ENCODE data around the gene CHP2.
"Not testable (repeated sequence)": the region's sequence is repeated elsewhere in the genome, so short reads cannot be mapped to it uniquely, and the experiment has no call there.

The CHP2 gene

GRCh38 chr16:23745263-23745662 is 9.6 kb upstream of the CHP2 start:
- DNase-seq (ENCODE audit: low read depth, low spot score): no peak

- DNase-seq (ENCODE audit: low read depth, low spot score): no peak
Observed at GRCh38 chr16:23748630-23749029, 6.2 kb upstream of the CHP2 start.

DNA sequence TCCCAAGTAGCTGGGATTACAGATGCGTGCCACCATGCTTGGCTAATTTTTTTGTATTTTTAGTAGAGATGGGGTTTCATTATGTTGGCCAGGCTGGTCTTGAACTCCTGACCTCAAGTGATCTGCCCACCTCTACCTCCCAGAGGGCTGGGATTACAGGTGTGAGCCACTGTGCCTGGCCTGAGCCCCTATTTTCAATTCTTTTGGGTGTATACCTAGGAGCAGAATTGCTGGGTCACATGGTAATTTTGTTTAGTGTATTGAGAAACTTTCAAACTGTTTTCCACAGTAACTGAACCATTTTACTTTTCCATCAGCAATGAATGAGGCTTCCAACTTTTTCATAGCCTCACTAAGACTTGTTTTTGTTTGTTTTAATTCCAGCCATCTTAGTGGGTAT is 3.8 kb upstream of the CHP2 start:
- DNase-seq (ENCODE audit: low read depth, low spot score): not testable (repeated sequence)

- no peak for DNase-seq (ENCODE audit: low read depth, low spot score)
Observed at GRCh38 chr16:23753908-23754593, 775 bp upstream of the CHP2 start.

- no peak for DNase-seq (ENCODE audit: low read depth, low spot score)
Observed at GRCh38 chr16:23755484-23755809, 621 bp downstream of the CHP2 start.

GRCh38 chr16:23757116-23757515 is 2.3 kb downstream of the CHP2 start:
- DNase-seq (ENCODE audit: low read depth, low spot score): no peak

GRCh38 chr16:23757937-23758619 is 3.3 kb downstream of the CHP2 start:
- DNase-seq (ENCODE audit: low read depth, low spot score): no peak

- no peak for DNase-seq (ENCODE audit: low read depth, low spot score)
Observed at GRCh38 chr16:23765933-23766332, 11.1 kb downstream of the CHP2 start.

- DNase-seq (ENCODE audit: low read depth, low spot score): no peak
Observed at GRCh38 chr16:23768581-23768980, 13.8 kb downstream of the CHP2 start.

GRCh38 chr16:23771027-23771426 is 16.2 kb downstream of the CHP2 start:
- no peak for DNase-seq (ENCODE audit: low read depth, low spot score)

DNA sequence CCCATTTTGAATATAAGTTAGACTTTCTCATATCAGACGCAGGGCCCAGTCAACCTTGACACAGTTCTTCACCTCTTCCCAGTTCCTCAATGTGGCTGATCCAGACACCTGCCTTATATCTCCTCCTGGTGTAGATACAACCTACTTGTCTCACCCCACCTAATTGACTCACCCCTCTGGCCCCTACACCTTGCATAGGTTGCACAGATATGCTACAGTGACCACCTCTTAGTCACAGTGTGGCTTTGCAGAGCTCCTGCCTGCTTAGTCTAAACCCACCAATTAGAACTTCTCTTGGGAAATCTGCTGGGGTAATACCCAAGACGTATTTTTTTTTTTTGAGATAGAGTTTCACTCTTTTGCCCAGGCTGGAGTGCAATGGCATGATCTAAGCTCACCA is 16.8 kb downstream of the CHP2 start:
- DNase-seq (ENCODE audit: low read depth, low spot score): no peak

GRCh38 chr16:23773339-23773738 is 18.5 kb downstream of the CHP2 start:
- no peak for DNase-seq (ENCODE audit: low read depth, low spot score)

DNA sequence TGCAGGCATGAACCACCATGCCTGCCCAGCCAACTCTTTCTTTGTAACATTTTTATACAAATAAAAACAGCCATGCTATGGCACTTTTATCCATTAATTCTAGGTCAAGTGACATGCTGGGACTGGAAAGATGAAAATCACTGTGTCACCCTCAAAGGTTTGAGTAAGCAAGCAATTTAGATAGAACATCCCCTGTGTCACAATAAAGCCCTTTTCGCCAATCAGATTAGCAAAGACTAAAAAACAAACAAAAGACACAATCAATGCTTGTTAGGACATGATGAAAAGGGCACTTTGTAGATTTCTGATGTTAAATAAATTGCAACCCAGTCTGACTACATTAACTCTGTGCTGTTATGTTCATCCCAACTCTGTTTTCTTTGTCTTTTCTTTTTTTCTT is 26.4 kb downstream of the CHP2 start:
- no peak for DNase-seq (ENCODE audit: low read depth, low spot score)

- no peak for DNase-seq (ENCODE audit: low read depth, low spot score)
Observed at GRCh38 chr16:23784811-23785447, 30.1 kb downstream of the CHP2 start.

DNA sequence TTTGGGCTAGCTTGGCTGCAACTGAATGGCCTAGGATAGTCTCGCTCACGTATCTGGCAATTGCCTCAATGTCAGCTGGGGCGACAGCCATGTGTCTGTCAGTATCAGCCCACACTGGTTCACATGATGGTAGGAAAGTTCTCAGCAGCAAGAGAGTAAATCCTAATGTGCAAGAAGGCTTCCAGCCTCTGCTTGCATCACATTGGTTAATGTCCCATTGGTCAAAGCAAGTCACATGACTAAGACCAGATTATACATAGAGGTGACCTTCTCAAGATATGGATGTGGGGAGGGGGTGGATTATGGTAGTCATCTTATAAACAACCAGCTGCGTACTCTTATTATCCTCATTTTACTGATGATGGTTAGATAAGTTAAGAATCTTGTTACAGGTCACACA is 31.0 kb downstream of the CHP2 start:
- no peak for DNase-seq (ENCODE audit: low read depth, low spot score)

DNA sequence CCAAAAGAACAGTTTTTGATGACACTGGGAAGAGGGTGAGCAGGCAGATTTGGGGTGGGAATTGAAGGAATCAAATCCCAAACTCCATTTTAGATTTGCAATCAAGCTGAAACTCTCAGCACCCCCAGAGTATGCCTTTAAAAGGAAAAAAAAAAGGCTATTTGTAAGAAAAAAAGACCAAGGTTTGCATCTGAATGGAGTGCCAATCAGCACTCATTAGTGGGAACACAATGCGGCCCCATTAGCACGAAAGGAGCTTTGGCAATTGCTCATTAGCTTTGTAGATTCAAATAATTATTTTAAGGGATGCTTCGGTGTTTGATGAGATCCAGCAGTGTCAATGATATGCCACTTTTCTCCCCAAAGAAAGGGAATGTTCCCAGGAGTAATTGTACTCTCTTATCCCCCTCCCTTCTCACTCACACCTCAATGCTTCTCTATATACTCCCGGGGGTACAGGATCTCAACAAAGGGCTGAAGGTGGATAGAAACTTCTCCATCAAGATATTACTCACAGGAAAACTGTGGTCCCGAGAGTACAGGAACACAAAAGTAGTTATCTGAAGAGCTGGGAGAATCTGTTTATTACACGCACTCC is 32.2 kb downstream of the CHP2 start:
- DNase-seq (ENCODE audit: low read depth, low spot score): no peak

GRCh38 chr16:23788685-23789084 is 33.9 kb downstream of the CHP2 start:
- DNase-seq (ENCODE audit: low read depth, low spot score): no peak

DNA sequence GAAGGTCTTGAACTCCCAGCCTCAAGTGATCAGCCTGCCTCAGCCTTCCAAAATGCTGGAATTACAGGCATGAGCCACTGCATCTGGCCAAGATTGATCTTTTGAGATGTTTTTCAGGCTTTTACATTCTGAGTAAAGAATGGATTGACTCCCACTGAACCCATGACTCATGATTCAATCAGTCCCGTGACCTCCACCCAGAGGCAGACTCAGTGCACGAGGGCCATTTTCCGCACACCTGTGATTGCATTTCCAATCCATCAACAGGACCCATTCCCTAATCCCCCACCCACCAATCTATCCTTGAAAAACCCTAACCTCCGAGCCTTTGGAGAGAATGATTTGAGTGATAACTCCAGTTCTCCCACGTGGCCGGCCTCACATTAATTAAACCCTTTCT is 40.6 kb downstream of the CHP2 start:
- DNase-seq (ENCODE audit: low read depth, low spot score): no peak

GRCh38 chr16:23796941-23797340 is 42.1 kb downstream of the CHP2 start:
- no peak for DNase-seq (ENCODE audit: low read depth, low spot score)

GRCh38 chr16:23801378-23801777 is 46.6 kb downstream of the CHP2 start:
- no peak for DNase-seq (ENCODE audit: low read depth, low spot score)

DNA sequence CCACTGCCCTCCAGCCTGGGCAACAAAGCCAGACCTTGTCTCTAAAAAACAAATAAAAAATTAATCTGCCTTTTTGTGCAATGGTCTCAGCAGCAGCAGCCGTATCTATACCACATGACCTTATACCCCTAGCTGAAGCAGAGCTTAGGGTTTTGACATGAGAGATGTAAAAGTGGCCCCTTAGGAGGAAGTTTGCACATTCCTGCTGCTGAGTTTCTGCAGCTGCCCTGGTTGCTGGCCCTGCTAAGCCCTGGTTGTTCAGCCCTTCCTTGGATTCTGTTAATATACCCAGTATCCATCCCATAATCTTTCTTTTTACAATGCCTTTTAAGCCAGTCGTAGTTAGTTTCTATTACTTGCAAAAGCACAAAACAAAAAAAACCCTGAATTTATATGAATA is 48.0 kb downstream of the CHP2 start:
- no peak for DNase-seq (ENCODE audit: low read depth, low spot score)

GRCh38 chr16:23803591-23804123 is 48.8 kb downstream of the CHP2 start:
- no peak for DNase-seq (ENCODE audit: low read depth, low spot score)

DNA sequence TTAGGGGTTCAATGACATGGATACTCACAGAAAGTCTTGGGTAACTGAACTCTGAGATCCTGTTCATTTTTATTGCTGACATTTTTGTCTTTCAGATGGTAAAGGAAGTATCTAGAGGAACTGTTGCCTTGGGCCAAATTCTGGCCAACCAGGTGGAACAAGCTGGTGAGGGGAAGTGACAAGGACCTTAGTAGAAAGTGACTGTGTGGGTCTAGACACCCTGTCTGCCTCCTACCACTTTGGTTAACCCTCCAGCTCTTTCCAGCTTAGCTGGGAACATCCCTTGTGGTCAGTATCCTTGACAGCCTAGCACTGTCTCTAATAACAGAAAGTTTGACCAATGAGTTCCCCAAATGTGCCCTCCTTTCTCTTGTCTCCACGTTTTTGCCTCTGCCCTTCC is 52.2 kb downstream of the CHP2 start:
- no peak for DNase-seq (ENCODE audit: low read depth, low spot score)
